C4-2B (cell line): ENCODE data around the gene KCNQ5.

Experiments
- CTCF ChIP-seq: fragments of 450-650 bp; conservative IDR thresholded peaks from 2 replicates; pipeline ENCODE4 v1.5.1; 2017; ENCODE audit warnings: mild to moderate bottlenecking
- ZFX ChIP-seq: fragments of 450-650 bp; IDR thresholded peaks from 2 replicates; pipeline ENCODE4 v1.6.1; 2017

- TF ChIP-seq CTCF (no peak), ZFX (no peak)
Observed at GRCh38 chr6:72873433-72873832, 251.6 kb downstream of the KCNQ5 start.
